Glomerular visceral epithelial cell (primary cell): ENCODE data around the gene NPY4R2.
"Not testable (repeated sequence)": the region's sequence is repeated elsewhere in the genome, so short reads cannot be mapped to it uniquely, and the experiment has no call there.

Experiments used
- DNase-seq: peaks from one replicate; pipeline ENCODE4 v3.0.0-alpha.2; 2016; ENCODE audit errors: extremely low spot score

The NPY4R2 gene

GRCh38 chr10:47933462-47933861 is 15.0 kb downstream of the NPY4R2 start:
- DNase-seq, result not testable (repeated sequence)

- DNase-seq, result not testable (repeated sequence)
Measured at GRCh38 chr10:47936772-47937228, 18.3 kb downstream of the NPY4R2 start.

- DNase-seq, result not testable (repeated sequence)
Measured at GRCh38 chr10:47937634-47938033, 19.2 kb downstream of the NPY4R2 start.

GRCh38 chr10:47940821-47941220 is 22.4 kb downstream of the NPY4R2 start:
- not testable (repeated sequence) for DNase-seq

GRCh38 chr10:47941379-47941778 is 22.9 kb downstream of the NPY4R2 start:
- not testable (repeated sequence) for DNase-seq

- not testable (repeated sequence) for DNase-seq
Measured at GRCh38 chr10:47942351-47943019, 24.0 kb downstream of the NPY4R2 start.

GRCh38 chr10:47943328-47943727 is 24.9 kb downstream of the NPY4R2 start:
- DNase-seq, result not testable (repeated sequence)

GRCh38 chr10:47947424-47947823 is 29.0 kb downstream of the NPY4R2 start:
- not testable (repeated sequence) for DNase-seq

- DNase-seq, result not testable (repeated sequence)
Measured at GRCh38 chr10:47957158-47957557, 38.7 kb downstream of the NPY4R2 start.

GRCh38 chr10:47959677-47960076 is 41.2 kb downstream of the NPY4R2 start:
- DNase-seq, result peak; percentile 44

- not testable (repeated sequence) for DNase-seq
Measured at GRCh38 chr10:47960699-47961098, 42.2 kb downstream of the NPY4R2 start.

- not testable (repeated sequence) for DNase-seq
Measured at GRCh38 chr10:47962785-47963184, 44.3 kb downstream of the NPY4R2 start.

GRCh38 chr10:47964280-47965063 is 46.0 kb downstream of the NPY4R2 start:
- DNase-seq, result not testable (repeated sequence)

- DNase-seq, result not testable (repeated sequence)
Measured at GRCh38 chr10:47968988-47969387, 50.5 kb downstream of the NPY4R2 start.

GRCh38 chr10:47970047-47970446 is 51.6 kb downstream of the NPY4R2 start:
- DNase-seq, result not testable (repeated sequence)

- DNase-seq, result not testable (repeated sequence)
Measured at GRCh38 chr10:47971598-47971997, 53.1 kb downstream of the NPY4R2 start.

- DNase-seq, result not testable (repeated sequence)
Measured at GRCh38 chr10:47972077-47972476, 53.6 kb downstream of the NPY4R2 start.
